SK-N-SH (cell line): ENCODE measurements around the gene DOCK6. TPM values are rescaled to one million over a fixed set of nuclear protein-coding genes. Genes with fewer than 3 reads are reported as not detected.

Experiments
- CTCF ChIA-PET: fragments of 300-600, 350-600 bp; formaldehyde crosslinking; extraction: SDS; loops from one replicate; lab custom pipeline; 2021; lab: Yijun Ruan, JAX
- POLR2A ChIA-PET: fragments of 350-600 bp; sonication (Branson Sonifier 250); formaldehyde crosslinking; extraction: SDS; loops from one replicate; lab custom pipeline; 2020; ENCODE audit warnings: antibody characterized with exemption, inconsistent platforms; lab: Yijun Ruan, JAX
- DNase-seq: peaks from one replicate; pipeline ENCODE4 v3.0.0; 2012
- H2AFZ ChIP-seq: fragments of 200-600 bp; sonication (generic); 2 replicates; pipeline ENCODE4 v1.8.1; 2016; ENCODE audit warnings: antibody characterized with exemption, mild to moderate bottlenecking, low read depth
- H3F3A ChIP-seq: fragments of 200-600 bp; sonication (generic); replicated peaks from 2 replicates; pipeline ENCODE3; 2016; ENCODE audit warnings: antibody characterized with exemption, mild to moderate bottlenecking; ENCODE audit not compliant: insufficient read depth
- H3K27ac ChIP-seq, 2 experiments: fragments of 200-500 bp in 1 of 2; fragments of 200-600 bp in 1 of 2; sonication (Bioruptor generic) in 1 of 2; sonication (generic), shearing (Covaris generic) in 1 of 2; 2 replicates each; pipeline versions ENCODE4 v1.5.1 to v1.6.1; 2014 to 2016; ENCODE audit warnings: low read depth in 2 of 2, inconsistent platforms in 1 of 2, low read length in 1 of 2, mild to moderate bottlenecking in 1 of 2, mixed read lengths in 1 of 2
- H3K27me3 ChIP-seq: fragments of 200-600 bp; sonication (generic), shearing (Covaris generic); 2 replicates; pipeline ENCODE4 v1.6.1; 2016; ENCODE audit warnings: mixed run types; ENCODE audit not compliant: insufficient read depth
- H3K36me3 ChIP-seq, 2 experiments: fragments of 200-500 bp in 1 of 2; fragments of 200-600 bp in 1 of 2; sonication (Bioruptor generic) in 1 of 2; sonication (generic) in 1 of 2; replicated peaks in 1 of 2; 2 replicates each; pipeline versions ENCODE3 to v1.5.1; 2014 to 2016; ENCODE audit warnings: low read length in 1 of 2, mild to moderate bottlenecking in 1 of 2; ENCODE audit not compliant: insufficient read depth in 2 of 2, control insufficient read depth in 1 of 2
- H3K4me1 ChIP-seq, 2 experiments: fragments of 200-500 bp in 1 of 2; fragments of 200-600 bp in 1 of 2; sonication (Bioruptor generic) in 1 of 2; sonication (generic), shearing (Covaris generic) in 1 of 2; 2 replicates each; pipeline versions ENCODE4 v1.5.1 to v1.6.1; 2014 to 2016; ENCODE audit warnings: low read depth in 1 of 2, low read length in 1 of 2, mixed run types in 1 of 2; ENCODE audit not compliant: insufficient read depth in 2 of 2, control insufficient read depth in 1 of 2
- H3K4me2 ChIP-seq: fragments of 200-600 bp; sonication (generic), shearing (Covaris generic); 2 replicates; pipeline ENCODE4 v1.6.1; 2017; ENCODE audit warnings: mixed run types
- H3K4me3 ChIP-seq, 2 experiments: fragments of 200-500 bp in 1 of 2; fragments of 200-600 bp in 1 of 2; sonication (Bioruptor generic) in 1 of 2; sonication (generic), shearing (Covaris generic) in 1 of 2; 2 replicates each; pipeline versions ENCODE4 v1.5.1 to v1.8.1; 2014 to 2016; ENCODE audit warnings: low read depth in 2 of 2, inconsistent platforms in 1 of 2, low read length in 1 of 2, mild to moderate bottlenecking in 1 of 2, mixed read lengths in 1 of 2, moderate library complexity in 1 of 2
- H3K79me2 ChIP-seq: fragments of 200-600 bp; sonication (generic); 2 replicates; pipeline ENCODE4 v1.8.1; 2017; ENCODE audit warnings: mild to moderate bottlenecking; ENCODE audit not compliant: insufficient read depth
- H3K9ac ChIP-seq: fragments of 200-600 bp; sonication (generic); 2 replicates; pipeline ENCODE4 v1.6.1; 2017; ENCODE audit warnings: mixed run types
- H3K9me2 ChIP-seq: fragments of 200-600 bp; sonication (generic); 2 replicates; pipeline ENCODE4 v1.6.1; 2017; ENCODE audit warnings: mixed run types
- H3K9me3 ChIP-seq: fragments of 200-600 bp; sonication (generic); 2 replicates; pipeline ENCODE4 v1.6.1; 2017; ENCODE audit warnings: mixed run types, mild to moderate bottlenecking, moderate library complexity
- H4K20me1 ChIP-seq: fragments of 200-600 bp; sonication (generic); 2 replicates; pipeline ENCODE4 v1.6.1; 2017; ENCODE audit warnings: mild to moderate bottlenecking, mixed run types; ENCODE audit not compliant: insufficient read depth
- CHD2 ChIP-seq: fragments of 150-350 bp; IDR thresholded peaks from 2 replicates; pipeline ENCODE4 v1.6.1; 2018; ENCODE audit warnings: low read length; ENCODE audit not compliant: partially characterized antibody
- CTCF ChIP-seq: fragments of 200-600 bp; sonication (generic); IDR thresholded peaks from 2 replicates; pipeline ENCODE4 v1.6.1; 2017; ENCODE audit warnings: antibody characterized with exemption, mild to moderate bottlenecking, moderate library complexity
- ELF1 ChIP-seq: IDR thresholded peaks from 2 replicates; pipeline ENCODE4 v1.4.0; 2012
- FOSL2 ChIP-seq: IDR thresholded peaks from 2 replicates; pipeline ENCODE4 v1.4.0; 2012; ENCODE audit warnings: low read depth, mild to moderate bottlenecking, moderate library complexity, borderline replicate concordance
- FOXJ3 ChIP-seq: sonication (generic); formaldehyde crosslinking; IDR thresholded peaks from 2 replicates; pipeline ENCODE4 v1.5.1; 2020; ENCODE audit warnings: mild to moderate bottlenecking, missing genetic modification reagents
- FOXM1 ChIP-seq: IDR thresholded peaks from 2 replicates; pipeline ENCODE4 v1.4.0; 2012; ENCODE audit warnings: low read depth, mild to moderate bottlenecking
- GABPA ChIP-seq: IDR thresholded peaks from 2 replicates; pipeline ENCODE4 v1.4.0; 2012; ENCODE audit warnings: low read depth, mild to moderate bottlenecking
- GATA2 ChIP-seq: sonication (generic); formaldehyde crosslinking; IDR thresholded peaks from 2 replicates; pipeline ENCODE4 v1.5.0; 2020; ENCODE audit warnings: mild to moderate bottlenecking, missing genetic modification reagents
- JUND ChIP-seq: IDR thresholded peaks from 2 replicates; pipeline ENCODE4 v1.4.0; 2012
- MAX ChIP-seq: IDR thresholded peaks from 2 replicates; pipeline ENCODE4 v1.4.0; 2012; ENCODE audit warnings: low read depth
- MEF2A ChIP-seq: IDR thresholded peaks from 2 replicates; pipeline ENCODE4 v1.4.0; 2012; ENCODE audit warnings: low read depth, borderline replicate concordance
- MXI1 ChIP-seq: IDR thresholded peaks from 2 replicates; pipeline ENCODE4 v1.6.1; 2012; ENCODE audit warnings: mild to moderate bottlenecking, low read depth, low read length, improper control_type of control experiment
- NFIC ChIP-seq: IDR thresholded peaks from 2 replicates; pipeline ENCODE4 v1.4.0; 2012; ENCODE audit warnings: borderline replicate concordance
- NRF1 ChIP-seq: IDR thresholded peaks from 2 replicates; pipeline ENCODE4 v1.6.1; 2012; ENCODE audit warnings: low read depth, mild to moderate bottlenecking, low read length
- POLR2AphosphoS5 ChIP-seq: IDR thresholded peaks from 2 replicates; pipeline ENCODE4 v1.6.1; 2012; ENCODE audit warnings: low read depth, low read length
- RAD21 ChIP-seq: IDR thresholded peaks from 2 replicates; pipeline ENCODE4 v1.6.1; 2012; ENCODE audit warnings: mild to moderate bottlenecking, low read length
- RCOR1 ChIP-seq: fragments of 150-350 bp; IDR thresholded peaks from 2 replicates; pipeline ENCODE4 v1.6.1; 2017; ENCODE audit warnings: antibody characterized with exemption, low read length
- REST ChIP-seq: IDR thresholded peaks from 2 replicates; pipeline ENCODE4 v1.6.1; 2012; ENCODE audit warnings: mild to moderate bottlenecking, low read depth, low read length, moderate library complexity
- RFX5 ChIP-seq: IDR thresholded peaks from 2 replicates; pipeline ENCODE4 v1.6.1; 2012; ENCODE audit warnings: mild to moderate bottlenecking, improper control_type of control experiment, low read length
- RXRA ChIP-seq: IDR thresholded peaks from 2 replicates; pipeline ENCODE4 v1.4.0; 2012; ENCODE audit warnings: low read depth, mild to moderate bottlenecking, borderline replicate concordance
- TCF12 ChIP-seq: IDR thresholded peaks from 2 replicates; pipeline ENCODE4 v1.4.0; 2012
- YY1 ChIP-seq: IDR thresholded peaks from 2 replicates; pipeline ENCODE4 v1.4.0; 2012; ENCODE audit warnings: low read depth, mild to moderate bottlenecking
- WGBS: methylation state at CpG from one replicate; pipeline ENCODE4 v1.1.6; 2017; ENCODE audit warnings: low lambda C conversion rate; 5-methylcytosine and 5-hydroxymethylcytosine counted together
- polyA plus RNA-seq, 3 experiments: library from polyadenylated mRNA; depleted of rRNA; stranded (reverse); fragments of >200 nt; gene quantifications; 2 replicates each; pipeline ENCODE4 v1.2.3, GENCODE V29; 2012

The DOCK6 gene
- polyA plus RNA-seq, 1 of the 3 experiments (the other 2 are of a cell fraction), result 18.3 TPM

- no peak for TF ChIP-seq CTCF
- no peak for TF ChIP-seq TCF12
- no peak for TF ChIP-seq GATA2 (CRISPR knock-in tag)
- TF ChIP-seq RCOR1, result no peak
- no peak for TF ChIP-seq MAX
Measured at GRCh38 chr19:11295180-11295579, 32.9 kb upstream of the DOCK6 start (continued).

- no peaks in the 10 kb centered on the region for H3K9me2 ChIP-seq
- H3K27me3 ChIP-seq, result no peaks in the 10 kb centered on the region
- peaks cover 0 to 3% of the 10 kb centered on the region in 2 experiments; a peak in 1 of 4 replicates for H3K4me1 ChIP-seq
- peak overlapping the region; percentile 24 to 55; a peak in 3 of 4 replicates for H3K4me3 ChIP-seq
- CTCF ChIA-PET, result interaction anchor here (0.6 to 5.1 kb wide), 49 partner anchors 9 to 1375 kb away, joined by 3 to 66 read pairs (median 4); partner anchors contain the start of genes CCDC159, ELAVL3, EPOR and ODAD3
- peak overlapping the region; percentile 97 for H2AFZ ChIP-seq
- peak; percentile 96 for DNase-seq
- no peaks in the 10 kb centered on the region for H3K36me3 ChIP-seq
- peak overlapping the region; percentile 42; the same call in 1 of the 2 replicates for H3K4me2 ChIP-seq
- no peaks in the 10 kb centered on the region for H4K20me1 ChIP-seq
- H3K9ac ChIP-seq, result no peak overlapping the region
- H3F3A ChIP-seq, result peaks cover 4% of the 10 kb centered on the region
- 14% methylated on average over 26 of the region's 41 CpGs for WGBS
- H3K27ac ChIP-seq, result peak overlapping the region; percentile 44 to 75; a peak in 3 of 4 replicates
- H3K9me3 ChIP-seq, result no peaks in the 10 kb centered on the region
- H3K79me2 ChIP-seq, result no peaks in the 10 kb centered on the region
- POLR2A ChIA-PET, result interaction anchor here (0.6 to 1.4 kb wide), 10 partner anchors 51 to 237 kb away, joined by 3 to 11 read pairs (median 3); partner anchors contain the start of genes CCDC159, SWSAP1 and TMEM205
- TF ChIP-seq ELF1, result no peak
- TF ChIP-seq FOSL2, result no peak
- 0 out of 2 replicates have a peak, but pooled peaks have one; percentile 29 for TF ChIP-seq YY1
- TF ChIP-seq RAD21, result peak; percentile 93
- TF ChIP-seq CTCF, result peak; percentile 98
- TF ChIP-seq FOXM1, result no peak
- TF ChIP-seq NFIC, result peak; percentile 19; the same call in 1 of the 2 replicates
- 0 out of 2 replicates have a peak, but pooled peaks have one; percentile 8 for TF ChIP-seq TCF12
- TF ChIP-seq RCOR1, result 0 out of 2 replicates have a peak, but pooled peaks have one; percentile 45
- no peak for TF ChIP-seq MEF2A
- TF ChIP-seq JUND, result no peak
- TF ChIP-seq FOXJ3 (CRISPR knock-in tag), result no peak
- peak; percentile 29; the same call in 1 of the 2 replicates for TF ChIP-seq REST
- TF ChIP-seq GATA2 (CRISPR knock-in tag), result no peak
- TF ChIP-seq NRF1, result peak; percentile 5; the same call in 1 of the 2 replicates
- TF ChIP-seq MXI1, result peak; percentile 74; the same call in 1 of the 2 replicates
- TF ChIP-seq POLR2AphosphoS5, result peak; percentile 75
- peak; percentile 66 for TF ChIP-seq GABPA
- no peak for TF ChIP-seq MAX
- TF ChIP-seq RFX5, result no peak
- TF ChIP-seq RXRA, result no peak
- TF ChIP-seq CHD2, result no peak
Measured at GRCh38 chr19:11293433-11294389, 31.4 kb upstream of the DOCK6 start.
